ENCODE measurements around the gene NFIA. TPM values are rescaled to one million over a fixed set of nuclear protein-coding genes. Genes with fewer than 3 reads are reported as not detected.

The NFIA gene
- total and polyA plus RNA-seq, 2 of the 13 experiments (the other 11 are each of a cell fraction or from before 2014, with no cell fraction given), result 14.7 to 28.5 TPM

- 98% methylated on average over 7 of the region's 7 CpGs for WGBS (ENCODE audit: low lambda C conversion rate)
- TF ChIP-seq PRDM4 (CRISPR knock-in tag; IDR thresholded peaks at IDR 0.05; ENCODE audit: borderline replicate concordance) (no peak), ZNF44 (CRISPR knock-in tag; IDR thresholded peaks at IDR 0.05) (no peak), ZNF891 (CRISPR knock-in tag; IDR thresholded peaks at IDR 0.05) (no peak), CHD2 (IDR thresholded peaks at IDR 0.05; ENCODE audit: low read depth, low read length) (no peak), MLLT10 (CRISPR knock-in tag; IDR thresholded peaks at IDR 0.05) (no peak), EED (CRISPR knock-in tag; IDR thresholded peaks at IDR 0.05) (no peak), ZSCAN22 (CRISPR knock-in tag; IDR thresholded peaks at IDR 0.05) (no peak), NONO (IDR thresholded peaks at IDR 0.05) (no peak), NONO (CRISPR knock-in tag; conservative IDR thresholded peaks at IDR 0.05) (no peak), SMAD9 (CRISPR knock-in tag; IDR thresholded peaks at IDR 0.05) (no peak), BCL6 (CRISPR knock-in tag; IDR thresholded peaks at IDR 0.05) (no peak)
- FAIRE-seq, result no peak
- Histone ChIP-seq H2AFZ (ENCODE audit: low read length) (no peak overlapping the region), H4K20me1 (ENCODE audit: insufficient read depth, low read length) (peaks cover 10% of the 10 kb centered on the region), H3K27ac (ENCODE audit: extremely low read length, insufficient read depth, low read length) (no peak overlapping the region), H3K4me2 (ENCODE audit: low read depth, low read length) (no peak overlapping the region), H3K4me1 (ENCODE audit: insufficient read depth, low read length) (peaks cover 21% of the 10 kb centered on the region), H3K36me3 (replicated peaks in 1 of 2; ENCODE audit: control insufficient read depth in 1 of 2, insufficient read depth in 2 of 2, low read length in 2 of 2) (peaks cover 3 to 11% of the 10 kb centered on the region in 2 experiments; a peak in 2 of 5 replicates), H3K79me2 (ENCODE audit: insufficient read depth, low read length) (peaks cover 30% of the 10 kb centered on the region), H3K27me3 (ENCODE audit: control insufficient read depth in 1 of 2, insufficient read depth in 2 of 2, low read length in 2 of 2) (no peaks in the 10 kb centered on the region), H3K9me3 (ENCODE audit: low read length) (no peaks in the 10 kb centered on the region), H3K9ac (ENCODE audit: insufficient read depth, low read depth, low read length) (no peak overlapping the region), H3K4me3 (replicated peaks in 1 of 3; ENCODE audit: insufficient read depth in 1 of 3, low read depth in 2 of 3, low read length in 3 of 3) (no peak overlapping the region)
- in situ Hi-C loops (cut with HindIII; ENCODE audit: extremely low pct_ligation_motif_present, low pct_unique_long_range_greater_than_20kb), result no loop called here
- POLR2A ChIA-PET, result no interaction called here
- no peak for ATAC-seq
- no TSS peak for BruUV-seq (replicated peaks)
- no peak for DNase-seq (ENCODE audit: low spot score)
- CTCF ChIA-PET (ENCODE audit: low intra/inter-chr PET ratio, low total read pairs), result no interaction called here
- intact Hi-C loops (cut with micrococcal nuclease; ENCODE audit: unreplicated experiment), result no loop called here
These were observed 234.1 kb downstream of the NFIA start for GRCh38 chr1:61316493-61316892.
